Activated CD8-positive, alpha-beta memory T cell treated with anti-CD3 and anti-CD28 coated beads for 1 hour (primary cell): ENCODE data around the gene PLCXD1.
"Not testable (repeated sequence)": the region's sequence is repeated elsewhere in the genome, so short reads cannot be mapped to it uniquely, and the experiment has no call there.

Experiments
- DNase-seq, 2 donors: peaks; one replicate each; pipeline ENCODE4 v3.0.0-alpha.2; 2020; ENCODE audit warnings: low read depth in 1 of 2; ENCODE audit errors: extremely low read depth in 1 of 2

Gene PLCXD1

DNA sequence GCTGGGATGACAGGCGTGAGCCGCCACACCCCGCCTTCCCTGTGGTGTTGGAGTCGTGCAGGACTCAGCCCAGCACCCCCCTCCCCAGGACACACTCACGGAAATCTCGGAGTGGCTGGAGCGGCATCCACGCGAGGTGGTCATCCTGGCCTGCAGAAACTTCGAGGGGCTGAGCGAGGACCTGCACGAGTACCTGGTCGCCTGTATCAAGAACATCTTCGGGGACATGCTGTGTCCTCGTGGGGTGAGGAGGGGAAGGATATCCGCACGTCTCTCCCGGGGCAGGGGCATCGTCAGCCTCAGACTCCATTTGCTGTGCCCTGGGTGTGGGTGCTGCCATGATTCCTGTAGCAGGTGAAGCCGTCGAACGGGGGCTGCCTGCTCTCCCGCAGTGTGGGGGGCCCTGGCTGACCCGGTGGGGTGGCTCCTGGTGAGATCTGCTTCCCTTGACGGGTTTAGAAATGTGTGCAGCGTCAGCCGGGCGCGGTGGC, 10.3 kb downstream of the PLCXD1 start:
- DNase-seq, result no peak

- DNase-seq, result no peak
Measured at GRCh38 chrX:292900-293897, 12.0 kb downstream of the PLCXD1 start.

- no peak for DNase-seq
Measured at GRCh38 chrX:295136-295535, 14.0 kb downstream of the PLCXD1 start.

DNA sequence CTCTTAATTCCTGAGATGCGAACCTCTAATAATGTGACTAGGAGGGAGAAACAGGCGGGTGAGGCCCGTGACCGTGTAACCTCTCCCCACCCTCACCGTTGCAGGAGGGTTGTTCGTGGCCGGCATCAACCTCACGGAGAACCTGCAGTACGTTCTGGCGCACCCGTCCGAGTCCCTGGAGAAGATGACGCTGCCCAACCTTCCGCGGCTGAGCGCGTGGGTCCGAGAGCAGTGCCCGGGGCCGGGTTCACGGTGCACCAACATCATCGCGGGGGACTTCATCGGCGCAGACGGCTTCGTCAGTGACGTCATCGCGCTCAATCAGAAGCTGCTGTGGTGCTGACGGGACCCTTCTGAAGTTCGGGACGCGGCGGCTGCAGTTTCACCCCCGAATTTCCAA, 17.8 kb downstream of the PLCXD1 start:
- no peak for DNase-seq

GRCh38 chrX:300334-300733, 19.2 kb downstream of the PLCXD1 start:
- no peak for DNase-seq

DNA sequence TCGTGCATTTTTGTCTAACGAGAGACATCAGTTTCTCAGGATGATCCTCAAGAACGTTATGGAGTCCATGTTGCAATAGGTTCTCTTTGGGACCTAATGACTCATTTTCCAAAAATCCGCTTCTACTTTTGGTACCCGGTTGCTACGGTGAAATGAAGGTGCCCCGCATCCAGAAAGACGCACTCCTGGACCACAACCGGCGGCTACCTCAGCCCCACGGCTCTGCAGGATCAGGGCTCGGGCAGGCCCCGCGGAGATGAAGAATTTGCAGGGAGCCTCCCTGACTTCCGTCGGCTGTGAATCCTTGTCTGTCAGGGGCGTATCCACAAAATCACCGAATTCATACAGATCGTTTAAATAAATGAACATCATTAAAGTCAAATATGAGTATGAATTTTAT, 21.8 kb downstream of the PLCXD1 start:
- DNase-seq, result no peak

DNA sequence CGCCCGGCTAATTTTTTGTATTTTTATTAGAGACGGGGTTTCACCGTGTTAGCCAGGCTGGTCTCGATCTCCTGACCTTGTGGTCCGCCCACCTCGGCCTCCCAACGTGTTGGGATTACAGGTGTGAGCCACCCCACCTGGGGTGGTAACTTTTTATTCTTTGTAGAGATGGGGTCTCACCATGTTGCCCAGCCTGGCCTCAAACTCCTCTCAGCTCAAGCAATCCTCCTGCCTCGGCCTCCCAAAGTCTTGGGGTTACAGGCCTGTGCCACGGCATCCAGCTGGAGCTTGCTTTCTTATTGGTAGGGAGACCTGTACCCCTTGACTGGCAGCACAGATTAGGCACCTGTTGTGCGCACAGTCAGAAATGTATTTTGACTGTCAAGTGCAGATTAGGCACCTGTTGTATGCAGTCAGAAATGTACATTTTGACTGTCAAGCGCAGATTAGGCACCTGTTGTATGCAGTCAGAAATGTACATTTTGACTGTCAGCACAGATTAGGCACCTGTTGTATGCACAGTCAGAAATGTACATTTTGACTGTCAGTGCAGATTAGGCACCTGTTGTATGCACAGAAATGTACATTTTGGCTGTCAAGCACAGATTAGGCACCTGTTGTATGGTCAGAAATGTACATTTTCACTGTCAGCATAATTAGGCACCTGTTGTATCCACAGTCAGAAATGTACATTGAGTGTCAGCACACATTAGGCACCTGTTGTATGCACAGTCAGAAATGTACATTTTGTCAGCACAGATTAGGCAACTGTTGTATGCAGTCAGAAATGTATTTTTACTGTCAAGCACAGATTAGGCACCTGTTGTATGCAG, 24.8 kb downstream of the PLCXD1 start:
- not testable (repeated sequence) for DNase-seq

GRCh38 chrX:306614-307251, 25.6 kb downstream of the PLCXD1 start:
- not testable (repeated sequence) for DNase-seq

GRCh38 chrX:307261-308111, 26.3 kb downstream of the PLCXD1 start:
- DNase-seq, result no peak

- DNase-seq, result no peak
Measured at GRCh38 chrX:308821-309520, 27.8 kb downstream of the PLCXD1 start.

GRCh38 chrX:310621-311155, 29.5 kb downstream of the PLCXD1 start:
- no peak for DNase-seq

DNA sequence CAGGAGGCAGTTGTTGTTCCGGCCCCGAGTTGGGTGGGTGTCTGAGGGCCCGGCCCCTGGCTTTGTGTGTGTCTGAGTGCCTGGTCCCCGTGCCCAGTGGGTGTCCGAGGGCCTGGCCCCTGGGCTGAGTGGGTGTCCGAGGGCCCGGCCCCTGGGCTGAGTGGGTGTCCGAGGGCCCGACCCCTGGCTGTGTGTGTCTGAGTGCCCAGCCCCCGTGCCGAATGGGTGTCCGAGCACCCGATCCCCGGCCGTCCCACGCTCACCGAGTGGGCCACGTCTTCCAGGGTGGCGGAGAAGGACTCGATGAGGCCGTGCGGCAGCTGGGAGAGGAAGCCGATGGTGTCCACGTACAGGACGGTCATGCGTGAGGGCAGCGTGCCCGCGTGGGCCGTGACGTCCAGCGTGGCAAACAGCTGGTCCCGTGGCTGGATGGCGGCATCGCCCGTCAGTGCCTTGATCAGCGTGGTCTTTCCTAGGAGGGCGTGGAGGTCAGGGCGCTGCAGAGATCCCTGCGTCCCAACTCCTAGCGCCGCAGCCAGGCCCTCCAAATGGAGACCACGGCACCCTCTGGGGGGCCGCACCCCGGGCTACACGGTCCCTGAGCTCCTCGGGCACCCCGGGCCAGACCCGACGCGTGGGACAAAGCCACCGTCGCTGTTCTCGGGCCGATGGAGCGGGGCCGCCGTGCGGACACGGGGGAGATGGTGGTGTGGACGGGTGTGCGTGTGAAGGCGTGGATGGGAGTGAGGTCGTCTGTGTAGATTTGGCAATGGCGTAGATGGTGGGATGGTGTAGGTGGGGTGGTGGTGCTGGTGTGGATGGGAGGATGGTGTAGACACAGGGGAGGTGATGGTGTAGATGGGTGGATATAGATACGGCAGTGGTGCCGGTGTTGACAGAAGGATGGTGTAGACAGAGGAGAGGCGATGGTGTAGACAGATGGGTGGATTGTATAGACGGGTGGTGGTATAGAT, 30.3 kb downstream of the PLCXD1 start:
- no peak for DNase-seq

- DNase-seq, result no peak
Measured at GRCh38 chrX:312621-313331, 31.6 kb downstream of the PLCXD1 start.

- no peak for DNase-seq
Measured at GRCh38 chrX:313546-313945, 32.4 kb downstream of the PLCXD1 start.

- no peak for DNase-seq
Measured at GRCh38 chrX:314049-314448, 32.9 kb downstream of the PLCXD1 start.

DNA sequence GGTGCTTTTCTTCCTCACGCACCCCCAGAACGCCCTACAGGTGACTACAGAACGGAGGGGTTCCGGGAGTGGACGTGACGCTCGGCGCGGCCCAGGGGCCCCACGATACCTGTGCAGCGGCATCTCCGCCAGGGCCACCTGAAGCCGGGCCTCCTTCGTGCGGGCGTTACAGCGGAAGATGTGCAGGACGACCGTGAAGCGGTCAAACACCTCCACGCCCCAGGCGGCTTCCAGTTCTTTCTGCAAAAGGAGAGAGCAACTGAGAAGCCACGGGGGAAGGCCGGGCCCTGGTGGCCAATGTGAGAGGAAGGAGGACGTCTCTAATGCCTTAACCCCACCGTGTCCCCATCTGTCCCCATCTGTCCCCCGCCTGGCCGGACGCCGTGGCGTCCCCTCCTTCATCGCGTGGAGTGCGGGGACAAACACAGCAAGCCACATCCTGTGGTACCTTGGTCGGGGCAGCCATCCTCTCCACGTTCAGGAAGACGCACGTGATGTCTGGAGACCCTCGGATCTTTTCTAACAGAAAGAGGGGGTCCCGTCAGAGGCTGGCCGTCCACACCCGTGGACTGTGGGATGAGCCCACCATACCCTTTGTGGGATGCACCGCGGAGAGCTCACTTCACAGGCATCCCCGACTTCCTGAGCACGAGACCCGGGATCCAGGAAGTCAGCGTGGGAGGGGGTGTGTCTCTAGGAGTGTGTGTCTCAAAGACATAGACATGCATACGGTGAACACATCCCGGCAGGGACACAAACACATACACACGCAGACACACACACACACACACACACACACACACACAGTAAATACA, 33.8 kb downstream of the PLCXD1 start:
- no peak for DNase-seq
